Gastrocnemius medialis (tissue), 4 donors: ENCODE data around the gene MNDA.

Source experiments
- POLR2A ChIP-seq, 2 donors: fragments of 450-650 bp; IDR thresholded peaks; one replicate each; pipeline ENCODE4 v1.6.1; 2017; ENCODE audit warnings: antibody characterized with exemption in 2 of 2, mild to moderate bottlenecking in 2 of 2, moderate library complexity in 2 of 2
- TF ChIP-seq, protein P1 (sequence below), 5 experiments: fragments of 450-650 bp in 3 of 5; fragments of 200-600 bp in 2 of 5; sonication (generic) in 2 of 5; IDR thresholded peaks in 4 of 5; conservative IDR thresholded peaks in 1 of 5; 1 replicate in 4 of 5; 2 replicates in 1 of 5; pipeline ENCODE4 v1.5.1; 2016 to 2019; ENCODE audit warnings: antibody characterized with exemption in 5 of 5, mild to moderate bottlenecking in 3 of 5, moderate library complexity in 3 of 5

DNA sequence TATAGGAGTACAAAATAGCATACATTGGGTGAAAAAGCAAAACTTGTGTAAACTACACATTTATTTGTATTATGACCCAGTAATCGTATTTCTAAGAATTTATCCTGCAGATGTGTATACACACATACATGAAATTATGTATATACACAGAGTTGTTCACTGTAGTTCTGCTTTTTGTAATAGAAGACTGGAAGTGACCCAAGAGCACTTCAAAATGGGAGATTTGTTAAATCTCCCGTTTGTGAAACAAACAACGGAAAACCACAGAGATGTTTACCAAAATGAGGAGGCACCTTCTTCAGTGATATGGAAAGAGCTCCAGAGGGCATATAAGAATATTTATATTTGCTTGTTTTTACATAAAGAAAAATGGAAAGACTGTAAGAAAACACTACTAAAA lies 18.0 kb upstream of the MNDA start:
- TF ChIP-seq, protein P1, sequence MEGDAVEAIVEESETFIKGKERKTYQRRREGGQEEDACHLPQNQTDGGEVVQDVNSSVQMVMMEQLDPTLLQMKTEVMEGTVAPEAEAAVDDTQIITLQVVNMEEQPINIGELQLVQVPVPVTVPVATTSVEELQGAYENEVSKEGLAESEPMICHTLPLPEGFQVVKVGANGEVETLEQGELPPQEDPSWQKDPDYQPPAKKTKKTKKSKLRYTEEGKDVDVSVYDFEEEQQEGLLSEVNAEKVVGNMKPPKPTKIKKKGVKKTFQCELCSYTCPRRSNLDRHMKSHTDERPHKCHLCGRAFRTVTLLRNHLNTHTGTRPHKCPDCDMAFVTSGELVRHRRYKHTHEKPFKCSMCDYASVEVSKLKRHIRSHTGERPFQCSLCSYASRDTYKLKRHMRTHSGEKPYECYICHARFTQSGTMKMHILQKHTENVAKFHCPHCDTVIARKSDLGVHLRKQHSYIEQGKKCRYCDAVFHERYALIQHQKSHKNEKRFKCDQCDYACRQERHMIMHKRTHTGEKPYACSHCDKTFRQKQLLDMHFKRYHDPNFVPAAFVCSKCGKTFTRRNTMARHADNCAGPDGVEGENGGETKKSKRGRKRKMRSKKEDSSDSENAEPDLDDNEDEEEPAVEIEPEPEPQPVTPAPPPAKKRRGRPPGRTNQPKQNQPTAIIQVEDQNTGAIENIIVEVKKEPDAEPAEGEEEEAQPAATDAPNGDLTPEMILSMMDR (IDR thresholded peaks at IDR 0.05 in 4 of 5, conservative IDR thresholded peaks at IDR 0.05 in 1 of 5) = no peak
- no peak for TF ChIP-seq POLR2A (IDR thresholded peaks at IDR 0.05)
